H9 (cell line): ENCODE measurements around the gene SNRNP200. TPM values are rescaled to one million over a fixed set of nuclear protein-coding genes. Genes with fewer than 3 reads are reported as not detected.
"Not testable (repeated sequence)": the region's sequence is repeated elsewhere in the genome, so short reads cannot be mapped to it uniquely, and the experiment has no call there.

Source experiments
- DNase-seq: peaks from one replicate; pipeline ENCODE4 v3.0.0-alpha.2; 2017
- H2AFZ ChIP-seq: one replicate; pipeline ENCODE4 v1.6.1; 2013; ENCODE audit warnings: mild to moderate bottlenecking, low read length, control low read depth, moderate library complexity
- H2AK5ac ChIP-seq: 2 replicates; pipeline ENCODE4 v1.6.1; 2013; ENCODE audit warnings: low read length, control low read depth, mixed read lengths; ENCODE audit not compliant: insufficient read length
- H2BK120ac ChIP-seq: one replicate; pipeline ENCODE4 v1.6.1; 2013; ENCODE audit warnings: low read depth, mild to moderate bottlenecking, low read length, control low read depth, inconsistent platforms; ENCODE audit not compliant: poor library complexity, severe bottlenecking
- H2BK12ac ChIP-seq: 2 replicates; pipeline ENCODE4 v1.6.1; 2013; ENCODE audit warnings: low read length, control low read depth, mixed read lengths, low read depth; ENCODE audit not compliant: insufficient read length
- H2BK15ac ChIP-seq: 2 replicates; pipeline ENCODE4 v1.6.1; 2013; ENCODE audit warnings: low read depth, low read length, control low read depth
- H2BK20ac ChIP-seq: one replicate; pipeline ENCODE4 v1.6.1; 2013; ENCODE audit warnings: low read depth, mild to moderate bottlenecking, low read length, control low read depth, inconsistent platforms; ENCODE audit not compliant: poor library complexity, severe bottlenecking
- H2BK5ac ChIP-seq: 2 replicates; pipeline ENCODE4 v1.6.1; 2013; ENCODE audit warnings: low read length, control low read depth, mixed read lengths; ENCODE audit not compliant: insufficient read length
- H3K14ac ChIP-seq: 2 replicates; pipeline ENCODE4 v1.6.1; 2013; ENCODE audit warnings: low read length, control low read depth; ENCODE audit not compliant: insufficient read depth
- H3K18ac ChIP-seq: 2 replicates; pipeline ENCODE4 v1.6.1; 2013; ENCODE audit warnings: low read depth, mild to moderate bottlenecking, mixed read lengths, low read length, control low read depth; ENCODE audit not compliant: insufficient read length
- H3K23ac ChIP-seq: 2 replicates; pipeline ENCODE4 v1.6.1; 2013; ENCODE audit warnings: low read length, control low read depth, mixed read lengths, low read depth; ENCODE audit not compliant: insufficient read length
- H3K23me2 ChIP-seq: 2 replicates; pipeline ENCODE4 v1.6.1; 2013; ENCODE audit warnings: low read depth, mild to moderate bottlenecking, mixed read lengths, low read length, control low read depth; ENCODE audit not compliant: insufficient read length, poor library complexity, severe bottlenecking
- H3K27ac ChIP-seq: 2 replicates; pipeline ENCODE4 v1.5.1; 2013; ENCODE audit warnings: low read length, control low read depth, mixed read lengths, low read depth; ENCODE audit not compliant: insufficient read length
- H3K27me3 ChIP-seq: 2 replicates; pipeline ENCODE4 v1.6.1; 2013; ENCODE audit warnings: low read length, control low read depth, inconsistent platforms; ENCODE audit not compliant: insufficient read depth
- H3K4ac ChIP-seq: 2 replicates; pipeline ENCODE4 v1.6.1; 2013; ENCODE audit warnings: low read depth, mild to moderate bottlenecking, control low read depth, inconsistent platforms, low read length, moderate library complexity
- H3K4me1 ChIP-seq: 2 replicates; pipeline ENCODE4 v1.6.1; 2013; ENCODE audit warnings: low read length, control low read depth, inconsistent platforms; ENCODE audit not compliant: insufficient read depth
- H3K4me2 ChIP-seq: 2 replicates; pipeline ENCODE4 v1.6.1; 2013; ENCODE audit warnings: low read length, control low read depth, mixed read lengths; ENCODE audit not compliant: insufficient read length, insufficient read depth
- H3K56ac ChIP-seq: 2 replicates; pipeline ENCODE4 v1.6.1; 2013; ENCODE audit warnings: low read depth, mild to moderate bottlenecking, mixed read lengths, low read length, control low read depth; ENCODE audit not compliant: insufficient read length
- H3K79me1 ChIP-seq: 2 replicates; pipeline ENCODE4 v1.6.1; 2013; ENCODE audit warnings: low read depth, mild to moderate bottlenecking, moderate library complexity, low read length, control low read depth, inconsistent platforms; ENCODE audit not compliant: insufficient read depth, poor library complexity, severe bottlenecking
- H3K79me2 ChIP-seq: 2 replicates; pipeline ENCODE4 v1.6.1; 2013; ENCODE audit warnings: low read length, control low read depth, inconsistent platforms; ENCODE audit not compliant: insufficient read depth
- H3K9ac ChIP-seq: 2 replicates; pipeline ENCODE4 v1.6.1; 2013; ENCODE audit warnings: low read length, control low read depth, mixed read lengths; ENCODE audit not compliant: insufficient read length; ENCODE audit errors: extremely low read depth
- H3K9me3 ChIP-seq: one replicate; pipeline ENCODE4 v1.6.1; 2013; ENCODE audit warnings: low read depth, low read length, inconsistent platforms; ENCODE audit not compliant: control insufficient read depth
- H3T11ph ChIP-seq: one replicate; pipeline ENCODE4 v1.6.1; 2013; ENCODE audit warnings: mild to moderate bottlenecking, low read length, control low read depth, inconsistent platforms
- H4K20me1 ChIP-seq: one replicate; pipeline ENCODE4 v1.6.1; 2013; ENCODE audit not compliant: control insufficient read depth, insufficient read length, insufficient read depth
- H4K5ac ChIP-seq: 2 replicates; pipeline ENCODE4 v1.6.1; 2013; ENCODE audit warnings: low read depth, mild to moderate bottlenecking, mixed read lengths, low read length, control low read depth; ENCODE audit not compliant: insufficient read length
- H4K8ac ChIP-seq: replicated peaks from 2 replicates; pipeline ENCODE4 v1.6.1; 2013; ENCODE audit warnings: low read length, control low read depth, mixed read lengths, low read depth; ENCODE audit not compliant: insufficient read length
- H4K91ac ChIP-seq: 2 replicates; pipeline ENCODE4 v1.6.1; 2013; ENCODE audit warnings: low read depth, mild to moderate bottlenecking, moderate library complexity, mixed read lengths, low read length, control low read depth; ENCODE audit not compliant: insufficient read length
- H3K27ac Mint-ChIP-seq, 3 experiments: 2 replicates in 2 of 3; 3 replicates in 1 of 3; pipeline ENCODE4 v1.8.0; 2020 to 2021; ENCODE audit warnings: mixed read lengths in 3 of 3, mild to moderate bottlenecking in 1 of 3, moderate library complexity in 1 of 3
- H3K27me3 Mint-ChIP-seq: 2 replicates; pipeline ENCODE4 v1.8.0; 2021; ENCODE audit warnings: low read depth, mild to moderate bottlenecking, moderate library complexity, mixed read lengths
- H3K36me3 Mint-ChIP-seq, 3 experiments: 2 replicates in 2 of 3; 3 replicates in 1 of 3; pipeline ENCODE4 v1.8.0; 2020 to 2021; ENCODE audit warnings: low read depth in 3 of 3, mixed read lengths in 3 of 3; ENCODE audit not compliant: insufficient read depth in 1 of 3
- H3K4me1 Mint-ChIP-seq, 2 experiments: 2 replicates each; pipeline ENCODE4 v1.8.0; 2020; ENCODE audit warnings: mixed read lengths in 2 of 2
- H3K4me3 Mint-ChIP-seq, 2 experiments: 2 replicates in 1 of 2; 3 replicates in 1 of 2; pipeline ENCODE4 v1.8.0; 2020 to 2021; ENCODE audit warnings: mild to moderate bottlenecking in 2 of 2, mixed read lengths in 2 of 2, moderate library complexity in 1 of 2
- H3K9me3 Mint-ChIP-seq, 2 experiments: 2 replicates in 1 of 2; 3 replicates in 1 of 2; pipeline ENCODE4 v1.8.0; 2020; ENCODE audit warnings: mild to moderate bottlenecking in 2 of 2, mixed read lengths in 2 of 2, moderate library complexity in 1 of 2
- WGBS: extraction: QIAGEN DNeasy Blood & Tissue Kit; methylation state at CpG from one replicate; pipeline ENCODE4 v1.1.7; 2013; ENCODE audit warnings: missing lambda C conversion rate, low lambda C conversion rate, mixed read lengths; ENCODE audit not compliant: insufficient read length; ENCODE audit errors: extremely low coverage; 5-methylcytosine and 5-hydroxymethylcytosine counted together
- total RNA-seq: library from RNA; stranded (reverse); gene quantifications from 2 replicates; pipeline ENCODE4 v1.2.1, GENCODE V29; 2021
- TF ChIP-seq, protein P1 (sequence below): fragments of 200-600 bp; sonication (generic); conservative IDR thresholded peaks from 3 replicates; pipeline ENCODE4 v1.8.0; 2021; ENCODE audit warnings: antibody characterized with exemption, mild to moderate bottlenecking

The SNRNP200 gene
- total RNA-seq, 1 experiment from 2014 or later, result 215 TPM

- H2BK12ac ChIP-seq, result no peak overlapping the region
- no peak overlapping the region for H2BK15ac ChIP-seq
- H3K27ac ChIP-seq, result no peak overlapping the region
- no peaks in the 10 kb centered on the region for H4K20me1 ChIP-seq
- H3K36me3 Mint-ChIP-seq, result peaks cover 65 to 94% (median 86%) of the 10 kb centered on the region in 3 experiments; a peak in 6 of 7 replicates
- WGBS, result no CpG with 5 or more reads among the region's 5 CpGs
- no peak overlapping the region for H2AFZ ChIP-seq
- TF ChIP-seq, protein P1, sequence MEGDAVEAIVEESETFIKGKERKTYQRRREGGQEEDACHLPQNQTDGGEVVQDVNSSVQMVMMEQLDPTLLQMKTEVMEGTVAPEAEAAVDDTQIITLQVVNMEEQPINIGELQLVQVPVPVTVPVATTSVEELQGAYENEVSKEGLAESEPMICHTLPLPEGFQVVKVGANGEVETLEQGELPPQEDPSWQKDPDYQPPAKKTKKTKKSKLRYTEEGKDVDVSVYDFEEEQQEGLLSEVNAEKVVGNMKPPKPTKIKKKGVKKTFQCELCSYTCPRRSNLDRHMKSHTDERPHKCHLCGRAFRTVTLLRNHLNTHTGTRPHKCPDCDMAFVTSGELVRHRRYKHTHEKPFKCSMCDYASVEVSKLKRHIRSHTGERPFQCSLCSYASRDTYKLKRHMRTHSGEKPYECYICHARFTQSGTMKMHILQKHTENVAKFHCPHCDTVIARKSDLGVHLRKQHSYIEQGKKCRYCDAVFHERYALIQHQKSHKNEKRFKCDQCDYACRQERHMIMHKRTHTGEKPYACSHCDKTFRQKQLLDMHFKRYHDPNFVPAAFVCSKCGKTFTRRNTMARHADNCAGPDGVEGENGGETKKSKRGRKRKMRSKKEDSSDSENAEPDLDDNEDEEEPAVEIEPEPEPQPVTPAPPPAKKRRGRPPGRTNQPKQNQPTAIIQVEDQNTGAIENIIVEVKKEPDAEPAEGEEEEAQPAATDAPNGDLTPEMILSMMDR, result no peak
- no peak overlapping the region for H4K91ac ChIP-seq
- H3K27me3 ChIP-seq, result no peaks in the 10 kb centered on the region
- no peaks in the 10 kb centered on the region for H3K4me1 ChIP-seq
- H3K9me3 ChIP-seq, result no peaks in the 10 kb centered on the region
- H3K23ac ChIP-seq, result no peak overlapping the region
- H2BK5ac ChIP-seq, result no peak overlapping the region
- H3K4me1 Mint-ChIP-seq, result no peaks in the 10 kb centered on the region
- no peaks in the 10 kb centered on the region for H3K27me3 Mint-ChIP-seq
- no peak overlapping the region for H3T11ph ChIP-seq
- no peak overlapping the region for H3K18ac ChIP-seq
- no peak overlapping the region for H3K14ac ChIP-seq
- no peaks in the 10 kb centered on the region for H3K79me1 ChIP-seq
- no peak overlapping the region for H3K4me2 ChIP-seq
- no peak overlapping the region for H4K8ac ChIP-seq
- H3K23me2 ChIP-seq, result no peaks in the 10 kb centered on the region
- no peak overlapping the region for H2AK5ac ChIP-seq
- no peaks in the 10 kb centered on the region; the same call in 1 of the 2 replicates for H3K79me2 ChIP-seq
- H4K5ac ChIP-seq, result no peak overlapping the region
- no peak overlapping the region for H2BK120ac ChIP-seq
- H3K4me3 Mint-ChIP-seq, result no peak overlapping the region
- no peak for DNase-seq
- H3K27ac Mint-ChIP-seq, result no peak overlapping the region
- H3K9ac ChIP-seq, result no peak overlapping the region
- no peak overlapping the region for H2BK20ac ChIP-seq
- no peaks in the 10 kb centered on the region for H3K9me3 Mint-ChIP-seq
- H3K4ac ChIP-seq, result no peak overlapping the region
- H3K56ac ChIP-seq, result no peak overlapping the region
Observed at GRCh38 chr2:96296925-96297324, 8.4 kb downstream of the SNRNP200 start.

- H2BK12ac ChIP-seq, H3K79me2 ChIP-seq, H3K27me3 ChIP-seq, H4K8ac ChIP-seq, DNase-seq, H2AFZ ChIP-seq, H3K23me2 ChIP-seq, H4K20me1 ChIP-seq, H3K4ac ChIP-seq, H2AK5ac ChIP-seq, H3K18ac ChIP-seq, H3K27ac Mint-ChIP-seq, H3T11ph ChIP-seq, H2BK20ac ChIP-seq, H3K4me1 Mint-ChIP-seq, H2BK5ac ChIP-seq, H3K14ac ChIP-seq, H4K5ac ChIP-seq, H2BK15ac ChIP-seq, H3K27me3 Mint-ChIP-seq, H3K9me3 ChIP-seq, H3K9me3 Mint-ChIP-seq, H3K4me2 ChIP-seq, H2BK120ac ChIP-seq, H3K4me3 Mint-ChIP-seq, H3K27ac ChIP-seq, H4K91ac ChIP-seq, H3K79me1 ChIP-seq, H3K4me1 ChIP-seq, H3K23ac ChIP-seq, H3K56ac ChIP-seq, H3K9ac ChIP-seq: not testable (repeated sequence)
- no CpG with 5 or more reads among the region's 8 CpGs for WGBS
- peaks cover 66 to 97% (median 91%) of the 10 kb centered on the region in 3 experiments; a peak in 6 of 7 replicates for H3K36me3 Mint-ChIP-seq
Observed at GRCh38 chr2:96294271-96294670, 11.1 kb downstream of the SNRNP200 start.
